GM12801 (cell line): ENCODE results near the gene FYB1.

Experiments used
- CTCF ChIP-seq: IDR thresholded peaks from one replicate; pipeline ENCODE4 v1.5.1; 2011; ENCODE audit warnings: control low read depth; ENCODE audit not compliant: insufficient read length; ENCODE audit errors: extremely low read depth

FYB1 gene

GRCh38 chr5:39146831-39147540 lies 72.4 kb downstream of the FYB1 start:
- TF ChIP-seq CTCF, result no peak

- no peak for TF ChIP-seq CTCF
Observed at GRCh38 chr5:39143151-39143860, 76.1 kb downstream of the FYB1 start.

GRCh38 chr5:39140558-39141168 lies 78.7 kb downstream of the FYB1 start:
- no peak for TF ChIP-seq CTCF

GRCh38 chr5:39138892-39139291 lies 80.5 kb downstream of the FYB1 start:
- TF ChIP-seq CTCF, result no peak

GRCh38 chr5:39137819-39138451 lies 81.4 kb downstream of the FYB1 start:
- TF ChIP-seq CTCF, result no peak

- TF ChIP-seq CTCF, result no peak
Observed at GRCh38 chr5:39137391-39137790, 82.0 kb downstream of the FYB1 start.

GRCh38 chr5:39132792-39133191 lies 86.6 kb downstream of the FYB1 start:
- TF ChIP-seq CTCF, result no peak
